ENCODE measurements around the gene TFEB.

DNA sequence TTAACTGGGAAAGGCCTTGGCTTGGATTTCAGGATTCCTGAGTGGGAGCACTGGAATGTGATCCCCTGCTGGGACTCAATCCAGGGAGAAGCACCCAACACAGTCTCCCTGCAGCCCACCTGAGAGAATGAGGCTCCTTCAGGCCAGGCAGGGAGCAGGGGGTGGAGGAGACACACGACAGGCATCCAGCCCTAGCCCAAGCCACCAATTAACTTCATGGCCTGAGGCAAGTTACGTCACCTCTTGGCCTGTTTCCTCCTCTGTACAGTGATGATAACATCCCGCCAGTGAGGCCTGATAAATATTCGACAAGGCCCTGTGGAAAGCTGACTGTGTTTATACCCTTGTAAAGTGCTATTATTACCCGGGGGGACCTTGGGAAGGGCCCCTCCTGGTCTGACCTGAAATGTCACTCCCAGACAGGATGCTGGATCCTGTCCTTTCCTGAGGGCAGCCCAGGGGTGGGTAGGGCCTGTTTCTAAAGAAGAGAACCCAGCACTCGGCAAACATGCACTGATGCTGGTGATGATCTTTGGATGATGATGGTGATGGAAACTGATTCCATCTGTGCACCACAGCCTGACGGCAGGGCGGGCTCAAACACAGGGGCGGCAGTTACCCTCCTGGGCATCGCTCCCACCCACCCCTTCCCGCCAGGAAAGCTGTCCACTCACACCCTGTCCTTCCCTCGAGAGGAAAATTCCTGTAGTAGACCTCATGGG lies 31.9 kb upstream of the TFEB start:
- TF ChIP-seq, protein P1, sequence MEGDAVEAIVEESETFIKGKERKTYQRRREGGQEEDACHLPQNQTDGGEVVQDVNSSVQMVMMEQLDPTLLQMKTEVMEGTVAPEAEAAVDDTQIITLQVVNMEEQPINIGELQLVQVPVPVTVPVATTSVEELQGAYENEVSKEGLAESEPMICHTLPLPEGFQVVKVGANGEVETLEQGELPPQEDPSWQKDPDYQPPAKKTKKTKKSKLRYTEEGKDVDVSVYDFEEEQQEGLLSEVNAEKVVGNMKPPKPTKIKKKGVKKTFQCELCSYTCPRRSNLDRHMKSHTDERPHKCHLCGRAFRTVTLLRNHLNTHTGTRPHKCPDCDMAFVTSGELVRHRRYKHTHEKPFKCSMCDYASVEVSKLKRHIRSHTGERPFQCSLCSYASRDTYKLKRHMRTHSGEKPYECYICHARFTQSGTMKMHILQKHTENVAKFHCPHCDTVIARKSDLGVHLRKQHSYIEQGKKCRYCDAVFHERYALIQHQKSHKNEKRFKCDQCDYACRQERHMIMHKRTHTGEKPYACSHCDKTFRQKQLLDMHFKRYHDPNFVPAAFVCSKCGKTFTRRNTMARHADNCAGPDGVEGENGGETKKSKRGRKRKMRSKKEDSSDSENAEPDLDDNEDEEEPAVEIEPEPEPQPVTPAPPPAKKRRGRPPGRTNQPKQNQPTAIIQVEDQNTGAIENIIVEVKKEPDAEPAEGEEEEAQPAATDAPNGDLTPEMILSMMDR (IDR thresholded peaks at IDR 0.05) = no peak
- TF ChIP-seq POLR2A (IDR thresholded peaks at IDR 0.05) = no peak

All from thyroid gland (tissue), 4 donors.